Measurements from ENCODE around the gene E2F6.

DNA sequence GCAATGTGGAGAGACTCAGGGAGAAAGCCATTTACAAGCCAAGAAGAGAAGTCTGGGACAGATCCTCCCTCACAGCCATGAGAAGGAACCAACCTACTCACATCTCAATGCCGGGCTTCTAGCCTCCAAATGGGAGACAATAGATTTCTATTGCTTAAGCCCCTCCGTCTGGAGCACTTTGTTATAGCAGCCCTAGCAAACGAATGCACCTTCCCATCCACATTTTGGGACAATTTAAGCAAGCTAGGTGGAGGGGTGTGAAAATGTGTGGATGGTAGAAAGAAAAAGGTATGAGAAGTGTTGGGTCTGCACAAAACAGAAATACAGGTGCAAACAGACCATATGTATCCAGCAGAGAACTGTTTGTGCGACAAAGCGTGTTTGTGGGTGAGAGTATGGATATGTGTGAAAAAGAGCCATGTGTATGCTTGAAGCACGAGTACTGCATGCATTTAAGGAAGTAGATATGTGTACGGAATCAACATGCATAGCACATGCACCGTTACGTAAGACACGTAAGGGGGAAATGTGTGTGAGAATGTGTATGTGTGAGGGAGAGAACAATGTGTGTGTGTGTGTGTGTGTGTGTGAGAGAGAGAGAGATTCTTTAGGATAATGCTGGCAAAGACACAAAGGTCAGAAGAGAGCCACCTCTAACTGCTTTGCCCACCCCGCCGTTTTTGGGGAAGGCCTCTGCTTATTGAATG lies 13.1 kb upstream of the E2F6 start:
- TF ChIP-seq POLR2A (IDR thresholded peaks at IDR 0.05; ENCODE audit: low read length) (no peak), GATA1 (IDR thresholded peaks at IDR 0.05; ENCODE audit: low read depth, low read length) (no peak)

Measured in erythroblast (primary cell).